NCI-H1694 treated with DMSO at 0.1 percent for 48 hours (cell line): Measurements from ENCODE around the gene UNCX.

Experiments used
- DNase-seq: peaks from one replicate; lab custom pipeline; 2025; lab: John Stamatoyannopoulos, UW

Gene UNCX

DNA sequence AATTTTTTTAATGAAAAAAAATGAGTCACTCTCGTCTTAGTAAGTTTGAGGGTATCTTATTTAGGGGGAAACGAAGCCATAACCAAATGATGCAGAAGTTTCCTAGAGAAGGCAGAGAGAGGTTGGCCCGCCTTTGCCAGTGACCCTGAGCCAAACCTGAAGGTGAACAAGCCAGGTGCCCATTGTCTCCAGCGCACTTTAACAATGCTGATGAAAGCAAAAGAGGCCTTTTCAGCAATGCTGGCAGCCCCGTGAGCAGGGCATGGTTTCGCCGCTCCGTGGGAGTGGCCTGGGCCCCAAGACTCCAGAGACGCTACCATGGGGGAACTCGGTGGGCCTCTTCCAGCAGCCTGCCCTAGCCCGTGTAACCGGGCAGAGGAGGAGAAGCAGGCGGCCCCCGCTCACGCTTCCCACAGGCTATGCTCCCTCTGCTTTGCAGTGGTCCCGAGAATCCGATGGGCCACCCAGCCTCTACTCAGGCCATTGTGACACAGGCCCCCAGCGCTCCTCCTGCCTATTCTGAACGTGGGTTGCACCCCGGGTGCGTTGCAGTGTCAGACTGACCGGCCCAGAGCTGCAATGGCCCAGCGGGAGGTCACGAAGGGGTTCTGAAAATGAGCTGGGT, 14.0 kb upstream of the UNCX start:
- DNase-seq = no peak

DNA sequence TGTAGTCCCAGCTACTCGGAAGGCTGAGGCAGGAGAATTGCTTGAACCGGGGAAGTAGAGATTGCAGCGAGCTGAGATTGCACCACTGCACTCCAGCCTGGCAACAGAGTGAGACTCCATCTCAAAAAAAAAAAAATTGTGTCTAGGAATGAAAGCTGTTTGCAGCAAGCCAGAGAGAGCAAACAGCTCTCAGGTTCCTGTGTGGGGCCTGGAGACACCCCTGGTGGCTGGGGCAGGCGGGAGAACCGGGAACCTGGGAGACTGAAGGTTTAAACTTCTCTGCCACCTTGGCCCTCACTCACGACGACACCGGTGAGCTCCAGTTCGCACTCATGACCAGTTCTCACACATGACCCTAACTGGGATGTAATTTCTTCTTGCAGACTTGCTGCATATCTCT, 13.2 kb upstream of the UNCX start:
- no peak for DNase-seq

- no peak for DNase-seq
These were observed 12.5 kb upstream of the UNCX start for GRCh38 chr7:1220000-1220726.

DNA sequence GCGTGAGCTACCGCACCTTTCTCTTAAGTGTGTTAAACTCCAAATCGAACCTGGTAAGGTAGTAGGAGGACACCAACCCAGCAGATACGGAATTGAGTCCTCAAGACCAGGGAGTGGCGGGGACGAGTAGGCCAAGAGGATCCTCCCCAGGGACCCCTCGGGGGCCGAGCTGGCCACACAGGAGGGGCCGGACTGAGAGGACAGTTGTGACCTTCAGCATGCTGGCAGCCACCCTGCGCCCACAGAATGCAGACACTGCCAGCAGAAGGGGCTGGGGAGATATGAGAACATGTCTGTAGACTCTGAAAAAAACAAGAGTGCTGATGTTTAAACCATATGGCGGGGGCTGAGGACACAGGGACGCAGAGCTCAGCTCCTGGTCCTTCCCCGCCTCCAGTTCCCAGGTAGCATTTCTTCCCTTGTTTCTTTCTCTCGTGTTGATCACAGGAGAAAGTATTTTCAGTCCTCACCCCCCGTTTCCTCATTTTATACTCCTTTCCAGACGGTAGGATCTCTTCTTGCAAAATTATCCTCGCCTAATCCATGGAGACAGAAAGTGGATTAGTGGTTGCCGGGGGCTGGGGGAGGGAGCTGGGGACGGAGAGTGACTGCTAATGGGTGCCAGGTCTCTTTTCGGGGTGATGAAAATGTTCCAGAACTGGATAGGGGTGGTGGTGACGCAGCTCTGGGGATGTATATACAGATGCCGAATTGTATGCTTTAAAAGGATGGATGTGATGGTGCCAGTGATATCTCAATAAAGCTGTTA, 11.5 kb upstream of the UNCX start:
- no peak for DNase-seq

- no peak for DNase-seq
These were observed 9.3 kb upstream of the UNCX start for GRCh38 chr7:1223196-1223981.

GRCh38 chr7:1224086-1224716, 8.5 kb upstream of the UNCX start:
- no peak for DNase-seq

GRCh38 chr7:1225030-1225429, 7.6 kb upstream of the UNCX start:
- no peak for DNase-seq

GRCh38 chr7:1225441-1226185, 7.1 kb upstream of the UNCX start:
- DNase-seq = no peak

- DNase-seq = no peak
These were observed 6.3 kb upstream of the UNCX start for GRCh38 chr7:1226186-1226901.

- DNase-seq = no peak
These were observed 5.4 kb upstream of the UNCX start for GRCh38 chr7:1227071-1227804.

- no peak for DNase-seq
These were observed 4.7 kb upstream of the UNCX start for GRCh38 chr7:1227814-1228544.

DNA sequence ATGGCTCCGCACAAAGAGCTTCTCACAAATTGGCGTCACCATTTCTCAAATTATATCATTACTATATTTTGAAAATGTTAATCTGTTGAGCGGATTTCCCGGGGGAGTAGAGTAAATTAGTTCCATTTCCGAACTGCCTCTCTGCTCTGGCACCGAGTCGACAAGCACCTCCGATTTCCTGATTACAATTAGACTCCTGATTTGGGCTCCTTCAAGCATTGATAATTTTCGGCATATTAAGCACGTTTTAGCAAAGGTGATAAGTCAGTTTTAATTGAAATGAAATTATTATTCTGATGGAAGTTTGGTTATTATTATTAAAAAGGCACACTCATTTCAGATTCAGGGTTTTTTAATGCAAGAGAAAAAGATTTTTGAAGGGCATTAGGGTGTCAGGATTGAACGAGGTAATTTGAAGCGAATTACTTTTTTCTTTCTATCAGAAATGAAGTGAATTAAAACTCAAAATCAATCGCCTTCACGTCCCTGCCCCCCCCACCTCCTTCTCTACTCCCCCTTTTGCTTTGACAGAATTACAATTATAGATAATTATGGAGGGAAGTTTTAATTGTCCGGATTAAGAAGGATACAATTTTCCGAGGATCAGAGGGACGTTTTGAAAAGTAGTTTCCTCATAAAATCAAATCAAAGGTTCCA, 4.0 kb upstream of the UNCX start:
- DNase-seq = no peak

DNA sequence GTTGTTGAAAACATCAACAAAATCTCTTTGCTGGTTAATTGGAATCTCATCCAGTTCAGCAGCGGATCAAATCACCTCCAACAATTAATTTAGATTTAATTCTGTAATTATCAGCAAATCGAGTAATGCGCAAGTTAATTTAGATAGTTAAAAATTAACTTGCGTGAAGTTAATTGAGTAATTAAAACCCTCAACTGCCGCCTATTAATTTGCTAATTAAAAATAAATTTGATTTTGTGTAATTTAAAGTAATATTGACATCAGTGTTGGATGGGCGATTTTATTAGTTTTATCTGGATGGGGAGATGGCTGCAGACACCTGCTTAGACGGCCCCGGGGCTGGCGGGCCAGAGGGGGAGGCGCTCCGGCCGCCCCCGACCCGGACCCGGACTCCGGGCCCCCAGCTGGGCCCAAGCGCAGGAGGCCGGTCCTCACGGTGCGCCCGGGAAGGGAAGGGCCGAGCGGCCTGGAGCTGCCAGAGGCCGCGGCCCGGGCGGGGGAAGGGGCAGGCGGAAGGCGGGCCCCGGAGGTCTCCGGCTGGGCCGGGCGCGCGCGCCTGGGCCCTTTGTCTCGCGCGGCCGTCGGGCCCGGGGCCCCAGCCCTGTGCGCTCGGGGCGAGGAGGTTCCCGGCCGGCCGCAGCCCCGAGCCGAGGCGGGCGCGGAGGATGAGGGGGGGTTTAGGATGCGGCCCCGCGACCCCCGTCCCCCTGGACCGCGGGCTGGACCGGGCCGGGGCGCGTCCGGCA, 3.3 kb upstream of the UNCX start:
- DNase-seq = no peak

- no peak for DNase-seq
These were observed 2.7 kb upstream of the UNCX start for GRCh38 chr7:1229956-1230355.

DNA sequence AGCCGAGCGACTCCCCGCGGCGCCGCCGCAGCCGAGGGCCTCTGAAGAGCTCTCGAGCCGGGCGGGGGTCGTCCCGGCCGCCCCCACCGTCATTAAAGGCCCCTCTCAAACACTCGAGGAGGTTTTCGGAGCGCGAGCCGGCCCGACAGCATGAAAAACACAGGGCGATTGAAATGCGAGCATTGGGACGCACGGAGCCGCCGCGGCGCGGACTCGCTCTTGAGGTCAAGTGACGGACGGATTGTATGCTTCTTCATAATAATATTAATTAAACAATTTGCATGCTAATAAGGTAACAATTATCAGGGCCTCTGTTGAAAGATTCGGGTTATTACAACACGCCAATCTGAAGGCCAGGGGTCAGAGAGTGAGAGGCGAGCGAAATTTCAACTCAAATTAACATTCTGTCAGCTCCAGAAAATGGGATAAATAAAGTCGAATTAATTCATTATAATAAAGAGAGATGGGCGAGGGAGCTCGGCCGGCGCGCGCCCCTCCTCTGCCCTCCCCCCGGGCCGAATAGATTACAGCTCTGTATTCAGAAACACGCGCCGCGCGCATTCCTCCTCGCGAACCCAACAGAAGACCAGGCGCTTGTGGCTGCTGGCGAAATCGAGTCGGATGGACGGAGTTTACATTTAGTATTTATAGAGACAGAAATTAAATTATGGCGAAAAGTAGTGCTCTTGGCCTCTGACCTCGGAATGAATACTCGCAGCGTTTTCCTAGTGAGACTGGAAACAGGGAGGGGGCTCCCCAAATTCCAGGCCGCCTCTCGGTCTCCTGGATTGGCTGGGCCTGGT, 2.1 kb upstream of the UNCX start:
- no peak for DNase-seq

- no peak for DNase-seq
These were observed 1.2 kb upstream of the UNCX start for GRCh38 chr7:1231214-1232102.
